Activated CD4-positive, alpha-beta T cell treated with anti-CD3 and anti-CD28 coated beads, Interleukin-2, Interleukin-4, amounts not matched to agents 100 ng/mL and 50 ng/mL, durations not matched to agents 16 hours and 8 hours (primary cell): ENCODE results near the gene FCHSD2.
A peak's percentile ranks its signal among the peaks of the same experiment; 100 is the strongest.
"Not testable (repeated sequence)": the region's sequence is repeated elsewhere in the genome, so short reads cannot be mapped to it uniquely, and the experiment has no call there.

Experiments used
- DNase-seq: peaks from one replicate; pipeline ENCODE4 v3.0.0-alpha.2; 2020; ENCODE audit warnings: low spot score

Gene FCHSD2

DNA sequence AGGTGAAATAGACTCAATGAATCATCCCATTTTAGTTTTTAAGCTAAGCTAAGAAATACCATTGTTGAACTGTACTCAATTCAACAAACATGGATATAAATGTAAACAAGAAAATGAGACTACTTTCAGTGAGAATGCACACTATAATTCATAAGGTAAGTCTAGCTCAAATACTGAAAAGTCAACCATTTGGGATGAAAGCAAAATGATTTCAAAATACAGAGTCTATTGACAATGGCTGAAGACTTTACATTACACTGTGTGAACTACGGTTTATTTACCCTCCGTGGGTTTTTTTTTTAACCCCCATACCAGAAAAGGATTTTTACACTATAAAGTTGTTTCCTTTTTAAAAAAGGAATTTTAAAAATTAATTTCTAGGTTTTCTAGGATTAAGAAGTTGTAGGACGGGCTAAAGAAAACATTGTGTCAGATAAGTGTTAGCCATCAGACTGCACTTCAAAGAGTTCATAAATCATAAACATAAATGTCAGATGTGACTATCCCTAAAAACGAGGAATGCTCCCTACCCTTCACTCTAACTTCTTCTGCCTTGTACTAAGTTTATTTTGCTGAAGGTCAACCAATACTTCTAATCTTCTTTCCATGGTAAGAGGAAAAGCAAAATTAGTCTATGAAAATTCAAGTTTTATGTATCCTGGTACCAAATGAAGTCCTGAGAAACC lies 83.0 kb downstream of the FCHSD2 start:
- no peak for DNase-seq

DNA sequence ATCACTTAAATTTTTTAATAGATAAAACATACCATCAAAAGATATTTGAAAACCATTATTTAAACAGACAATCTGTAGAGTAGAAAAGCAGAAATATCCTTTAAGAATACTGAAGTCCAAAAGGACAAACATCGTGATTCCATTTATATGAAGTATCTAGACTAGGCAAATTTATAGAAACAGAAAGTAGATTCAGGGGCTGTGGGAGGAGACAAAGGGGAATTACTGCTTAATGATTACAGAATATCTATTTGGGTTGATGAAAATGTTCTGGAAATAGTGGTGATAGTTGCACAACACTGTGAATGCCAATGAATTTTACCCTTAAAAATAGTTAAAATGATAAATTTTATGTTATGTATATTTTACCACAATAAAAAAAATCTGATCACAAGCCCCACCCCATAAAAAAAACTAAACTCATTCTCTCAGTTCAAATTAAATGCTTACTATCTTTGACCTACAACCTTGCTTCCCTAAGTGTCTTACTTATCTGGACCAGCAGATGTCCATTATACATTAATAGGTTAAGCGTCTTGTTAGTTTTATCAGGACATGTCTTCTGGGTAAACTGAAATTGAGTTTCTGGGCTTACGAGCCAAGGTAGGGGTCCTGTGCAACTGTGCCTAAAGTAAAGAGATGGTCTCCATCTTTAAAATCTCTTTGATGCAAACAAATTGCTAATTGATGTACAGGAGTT lies 86.3 kb downstream of the FCHSD2 start:
- DNase-seq: no peak

DNA sequence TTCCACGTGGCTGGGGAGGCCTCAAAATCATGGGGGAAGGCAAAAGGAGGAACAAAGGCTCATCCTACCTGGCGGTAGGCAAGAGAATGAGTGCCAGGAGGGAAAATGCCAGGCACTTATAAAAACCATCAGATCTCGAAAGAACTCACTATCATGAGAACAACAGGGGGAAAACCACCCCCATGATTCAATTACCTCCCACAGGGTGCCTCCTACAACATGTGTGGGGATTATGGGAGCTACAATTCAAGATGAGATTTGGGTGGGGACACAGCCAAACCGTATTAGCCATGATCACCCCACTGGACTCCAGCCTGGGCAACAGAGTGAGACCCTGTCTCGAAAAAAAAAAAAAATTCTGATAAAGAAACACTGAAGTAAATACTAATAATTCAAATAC lies 87.1 kb downstream of the FCHSD2 start:
- no peak for DNase-seq

DNA sequence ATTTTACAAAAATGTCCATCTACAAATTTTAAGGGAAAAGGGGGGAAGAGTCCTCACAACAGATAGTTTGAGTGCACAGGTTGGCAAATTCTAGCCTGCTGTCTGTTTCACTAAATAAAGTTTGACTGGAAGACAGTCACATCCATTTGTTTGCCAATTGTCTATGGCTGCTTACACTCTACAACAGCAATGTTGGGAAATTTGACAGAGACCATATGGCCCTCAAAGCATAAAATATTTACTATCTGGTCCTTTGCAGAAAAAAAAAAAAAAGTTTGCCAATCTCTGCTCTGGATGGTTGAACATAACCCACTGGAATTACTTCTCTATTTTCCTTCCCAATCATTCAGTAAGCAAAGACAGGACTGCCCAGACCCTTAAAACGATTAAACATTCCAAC lies 88.2 kb downstream of the FCHSD2 start:
- DNase-seq: no peak

DNA sequence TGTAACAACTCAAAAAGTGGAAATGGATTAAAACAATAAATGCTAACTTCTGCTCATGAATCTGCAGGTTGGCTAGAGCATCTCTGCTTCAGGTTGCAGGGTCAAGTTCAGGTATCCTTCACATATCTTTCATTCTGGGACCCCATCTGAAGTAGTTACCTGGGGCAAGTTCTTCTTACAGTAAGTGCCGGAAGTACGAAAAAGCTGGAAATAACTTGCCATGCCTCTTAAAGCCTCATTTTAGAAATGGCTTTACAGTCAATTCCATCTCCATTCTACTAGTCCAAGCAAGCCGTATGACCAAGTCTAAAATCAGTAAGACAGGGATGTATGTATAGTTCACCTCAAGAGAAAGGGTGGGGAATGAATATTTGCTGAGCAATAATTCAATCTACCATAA lies 93.7 kb downstream of the FCHSD2 start:
- DNase-seq: no peak

DNA sequence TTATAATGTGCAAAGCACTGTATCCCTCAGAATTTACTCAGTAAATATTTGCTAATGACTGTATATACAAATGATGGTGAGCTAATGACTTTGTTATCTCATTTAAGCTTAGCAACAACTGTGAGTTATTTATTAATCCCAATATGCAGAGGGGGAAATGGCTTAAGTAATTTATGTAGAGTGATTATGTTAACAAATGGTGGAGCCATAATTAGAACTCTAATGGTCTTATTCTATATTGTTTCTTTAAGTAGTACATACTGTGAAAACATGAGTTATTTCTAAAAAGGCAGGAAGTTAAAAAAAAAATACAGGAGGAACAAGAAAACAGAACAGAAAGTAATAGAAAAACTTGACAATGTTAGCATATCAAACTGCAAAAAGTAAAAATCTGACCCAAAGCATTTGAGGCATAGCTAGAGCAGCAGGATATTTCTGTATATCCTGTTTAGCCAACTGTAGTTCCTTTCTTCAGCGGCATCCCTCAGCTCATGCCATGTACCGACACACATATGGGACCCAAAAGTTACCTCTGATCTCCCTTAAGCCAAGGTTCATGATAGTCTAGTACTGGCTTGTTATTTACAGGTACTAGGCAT lies 94.2 kb downstream of the FCHSD2 start:
- DNase-seq: no peak

DNA sequence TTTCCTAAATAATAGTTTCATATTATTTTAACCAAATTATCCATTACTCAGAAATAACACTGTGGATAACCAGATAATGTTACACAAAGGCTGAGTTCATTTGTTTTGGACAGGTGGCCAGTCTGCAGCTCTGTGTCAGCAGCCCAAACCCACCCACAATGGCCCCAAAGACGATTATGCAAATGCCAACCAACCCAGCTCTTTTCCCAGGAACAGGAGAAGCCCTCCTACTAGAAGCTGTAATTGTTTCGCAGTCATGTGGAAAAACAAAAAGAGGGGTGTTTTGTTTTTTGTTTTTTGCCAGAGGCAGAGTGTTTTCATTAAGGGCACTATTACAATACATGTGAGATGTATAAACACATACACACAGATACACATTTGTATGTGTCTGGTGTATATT lies 102.1 kb downstream of the FCHSD2 start:
- no peak for DNase-seq

DNA sequence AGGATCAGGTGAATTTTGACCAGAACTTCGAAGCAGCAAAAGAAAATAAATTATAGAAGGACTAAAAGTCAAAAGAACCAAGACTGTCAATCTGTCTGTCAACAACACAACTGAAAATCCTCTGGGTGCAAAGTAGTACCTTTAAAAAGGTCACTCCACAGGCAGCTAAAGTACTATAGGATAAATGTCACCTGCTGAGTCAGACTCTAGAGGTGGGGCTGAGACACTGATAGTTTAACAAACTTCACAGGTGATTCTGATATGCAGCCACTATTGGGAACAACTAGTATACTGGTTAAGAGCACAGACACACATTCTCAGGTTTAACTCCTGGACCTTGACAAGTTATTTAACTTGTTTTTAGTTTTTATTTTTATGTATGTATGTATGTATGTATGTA lies 107.3 kb downstream of the FCHSD2 start:
- no peak for DNase-seq

DNA sequence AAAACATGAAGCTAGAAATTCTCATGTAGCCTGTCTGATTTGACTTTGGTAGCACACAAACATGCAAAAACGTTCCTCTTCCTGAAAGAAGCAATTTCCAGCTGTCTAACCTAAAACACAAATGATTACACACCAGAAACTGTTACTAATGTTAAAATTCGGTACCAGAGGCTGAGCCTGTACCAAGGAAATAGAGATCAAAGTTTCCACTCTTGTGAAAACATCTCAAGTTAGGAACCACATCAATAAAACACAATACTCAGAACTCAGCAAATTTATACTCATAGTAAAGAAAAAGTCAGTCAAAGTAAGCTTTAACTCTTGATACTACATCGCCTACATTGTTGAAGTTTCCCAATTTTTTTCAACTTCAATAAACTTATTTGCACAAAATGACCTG lies 107.8 kb downstream of the FCHSD2 start:
- peak; percentile 35 for DNase-seq

DNA sequence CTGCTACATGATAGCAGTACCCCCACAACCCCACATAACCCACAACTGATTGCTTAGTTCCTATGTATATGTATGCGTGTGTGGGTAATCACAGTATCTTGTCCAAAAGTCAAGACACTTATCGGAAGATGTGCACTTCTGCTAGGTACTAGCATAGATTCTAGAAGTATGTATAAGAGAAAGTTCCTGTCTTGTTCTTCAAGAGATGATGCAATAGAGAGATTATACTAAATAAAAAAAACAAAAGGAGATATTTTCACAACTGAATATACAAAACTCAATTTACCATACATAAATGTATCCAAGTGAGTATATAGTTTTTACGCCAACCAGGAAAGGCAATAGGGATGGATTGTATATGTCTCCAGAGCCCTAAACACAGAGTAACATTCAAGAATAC lies 112.0 kb downstream of the FCHSD2 start:
- no peak for DNase-seq

DNA sequence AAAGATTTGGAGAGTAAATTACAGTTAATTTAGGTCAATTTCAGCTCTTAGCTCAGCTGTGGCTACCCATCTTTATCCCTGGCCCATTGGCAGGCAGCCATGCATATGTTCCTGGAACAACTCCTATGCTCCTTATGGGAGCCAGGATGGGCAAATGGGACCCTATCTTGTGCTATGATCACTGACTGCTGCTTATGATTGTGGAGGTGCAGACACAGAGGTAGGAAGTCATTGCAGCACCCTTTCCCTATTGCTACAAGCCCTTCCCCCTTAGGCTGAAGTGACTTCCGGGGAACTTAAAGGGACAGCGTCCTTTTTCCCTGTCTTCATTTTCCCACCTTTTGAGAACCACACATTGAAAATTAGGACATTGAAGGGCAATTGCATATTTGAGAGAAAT lies 112.7 kb downstream of the FCHSD2 start:
- DNase-seq: no peak

DNA sequence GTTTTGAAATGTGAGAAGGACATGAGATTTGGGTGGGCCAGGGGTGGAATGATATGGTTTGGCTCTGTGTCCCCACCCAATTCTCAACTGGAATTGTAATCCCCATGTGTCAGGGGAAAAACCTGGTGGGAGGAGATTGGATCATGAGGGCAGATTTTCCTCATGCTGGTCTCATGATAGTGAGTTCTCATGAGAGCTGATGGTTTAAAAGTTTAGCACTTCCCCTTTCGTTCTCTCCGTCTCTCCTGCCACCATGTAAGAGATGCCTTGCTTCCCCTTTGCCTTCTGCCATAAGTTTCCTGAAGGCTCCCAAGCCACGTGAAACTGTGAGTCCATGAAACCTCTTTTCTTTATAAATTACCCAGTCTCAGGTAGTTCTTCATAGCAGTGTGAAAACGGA lies 113.5 kb downstream of the FCHSD2 start:
- no peak for DNase-seq

DNA sequence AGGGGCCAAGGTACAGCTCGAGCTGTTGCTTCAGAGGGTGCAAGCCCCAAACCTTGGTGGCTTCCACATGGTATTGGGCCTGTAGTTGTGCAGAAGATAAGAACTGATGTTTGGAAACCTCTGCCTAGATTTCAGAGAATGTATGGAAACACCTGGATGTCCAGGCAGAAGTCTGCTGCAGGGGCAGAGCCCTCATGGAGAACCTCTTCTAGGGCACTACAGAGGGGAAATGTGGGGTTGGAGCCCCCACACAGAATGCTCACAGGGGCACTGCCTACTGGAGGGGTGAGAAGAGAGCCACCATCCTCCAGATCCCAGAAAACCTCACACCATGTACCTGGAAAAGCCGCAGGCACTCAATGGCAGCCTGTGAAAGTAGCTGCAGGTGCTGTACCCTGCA lies 114.3 kb downstream of the FCHSD2 start:
- DNase-seq: not testable (repeated sequence)

DNA sequence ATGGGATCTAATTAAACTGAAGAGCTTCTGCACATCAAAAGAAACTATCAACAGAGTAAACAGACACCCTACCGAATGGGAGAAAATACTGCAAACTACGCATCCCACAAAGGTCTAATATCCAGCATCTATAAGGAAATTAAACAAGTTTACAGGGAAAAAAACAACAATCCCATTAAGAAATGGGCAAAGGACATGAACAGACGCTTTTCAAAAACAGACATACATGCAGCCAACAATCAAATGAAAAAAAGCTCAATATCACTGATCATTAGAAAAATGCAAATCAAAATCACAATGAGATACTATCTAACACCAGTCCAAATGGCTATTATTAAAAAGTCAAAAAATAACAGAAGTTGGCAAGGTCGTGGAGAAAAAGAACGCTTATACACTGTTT lies 117.5 kb downstream of the FCHSD2 start:
- no peak for DNase-seq

DNA sequence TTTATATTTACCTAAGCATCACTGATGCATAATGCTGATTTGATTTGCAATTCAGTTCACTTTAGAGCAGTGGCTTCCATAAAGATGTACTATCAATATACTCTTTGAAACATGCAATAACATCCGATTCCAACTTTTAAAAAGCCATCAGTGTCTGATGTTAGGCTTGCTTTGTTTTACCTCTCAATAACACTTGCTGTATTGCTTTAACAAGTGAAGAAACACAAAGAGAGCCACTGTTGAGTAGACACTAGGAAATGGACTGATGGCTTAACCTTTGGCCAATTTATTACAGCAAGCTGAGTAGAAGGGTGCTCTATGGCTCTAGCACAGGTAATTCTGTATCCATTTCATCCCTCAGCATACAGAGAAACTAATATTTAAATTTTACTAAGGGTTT lies 122.1 kb downstream of the FCHSD2 start:
- DNase-seq: no peak

DNA sequence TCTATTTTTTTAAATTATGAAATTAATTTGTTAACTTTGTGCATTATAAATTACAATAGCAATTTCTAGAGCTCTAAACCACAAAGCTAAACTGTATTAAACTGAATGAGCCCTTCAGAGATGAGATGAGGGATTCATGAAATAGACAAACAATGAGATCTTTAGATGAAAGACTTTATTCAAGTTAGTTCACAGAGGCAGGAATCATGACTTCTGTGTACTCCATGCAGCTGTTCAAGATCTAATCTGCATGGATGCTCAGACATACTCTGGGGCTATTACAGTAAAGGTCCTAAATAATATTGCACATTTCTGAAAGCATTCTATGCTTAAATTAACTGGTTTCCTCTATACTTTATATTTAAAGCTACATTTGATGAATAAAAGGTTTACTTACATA lies 122.7 kb downstream of the FCHSD2 start:
- DNase-seq: no peak

DNA sequence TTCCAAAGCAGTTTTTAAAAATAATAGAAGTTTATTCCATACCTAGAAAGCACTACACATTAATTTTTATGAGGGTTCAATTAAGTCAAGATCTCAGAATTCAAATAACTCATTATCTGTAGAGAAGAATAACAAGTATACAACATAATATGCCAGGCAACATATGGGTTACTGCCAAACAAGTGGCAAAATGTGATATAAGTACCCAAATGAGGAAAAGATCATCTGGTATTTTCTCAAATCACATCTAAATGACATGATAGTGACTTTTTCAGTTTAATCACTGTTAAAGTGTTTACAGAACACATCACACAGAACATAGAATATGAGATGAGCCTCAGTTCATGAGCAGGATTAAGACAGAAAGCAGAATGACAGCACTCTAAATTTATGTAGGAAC lies 123.3 kb downstream of the FCHSD2 start:
- no peak for DNase-seq

DNA sequence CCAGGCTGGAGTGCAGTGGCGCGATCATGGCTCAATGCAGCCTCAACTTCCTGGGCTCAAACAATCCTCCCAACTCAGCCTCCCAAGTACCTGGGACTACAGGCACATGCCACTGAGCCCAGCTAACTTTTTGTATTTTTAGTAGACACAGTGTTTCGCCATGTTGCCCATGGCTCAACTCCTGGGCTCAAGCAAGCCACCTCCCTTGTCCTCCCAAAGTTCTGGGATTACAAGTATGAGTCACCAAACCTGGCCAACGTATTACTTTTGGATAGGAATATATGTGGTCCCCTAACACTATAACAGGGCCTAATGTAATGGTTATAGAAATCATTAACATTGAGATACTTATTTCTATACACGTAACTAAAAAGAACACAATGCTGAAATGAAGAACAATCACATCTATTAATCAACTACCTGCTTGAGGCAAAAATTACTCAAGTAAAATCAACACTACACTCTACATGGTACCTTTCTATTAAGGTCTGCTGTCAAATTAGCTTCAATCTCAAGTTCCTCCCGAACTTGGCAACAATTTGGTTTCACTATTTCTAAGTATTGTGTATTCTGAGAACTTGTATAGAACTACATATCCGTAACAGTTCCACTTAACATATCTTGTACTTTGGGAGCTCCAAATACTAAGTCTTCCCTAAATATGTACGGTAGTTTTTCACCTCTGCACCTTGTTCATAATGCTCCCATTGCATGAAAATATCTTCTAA lies 124.9 kb downstream of the FCHSD2 start:
- DNase-seq: no peak

DNA sequence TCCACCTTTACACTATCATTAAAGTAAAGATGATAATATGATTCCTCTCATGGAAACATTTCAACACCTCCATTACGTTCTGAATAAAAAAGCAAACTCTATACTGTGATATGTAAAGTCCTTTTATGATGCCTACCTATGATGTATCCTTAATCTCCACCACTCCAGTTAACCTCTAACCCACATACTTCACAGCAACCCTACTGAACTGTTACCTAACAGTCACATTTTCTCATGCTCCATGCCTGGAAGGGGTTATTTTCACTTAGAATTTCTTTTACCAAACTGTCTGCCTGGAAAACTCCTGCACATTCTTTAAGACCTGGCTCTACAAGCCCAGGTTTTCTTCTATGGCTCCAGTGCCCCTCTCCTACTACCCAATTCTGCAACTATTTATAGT lies 129.1 kb downstream of the FCHSD2 start:
- DNase-seq: no peak

DNA sequence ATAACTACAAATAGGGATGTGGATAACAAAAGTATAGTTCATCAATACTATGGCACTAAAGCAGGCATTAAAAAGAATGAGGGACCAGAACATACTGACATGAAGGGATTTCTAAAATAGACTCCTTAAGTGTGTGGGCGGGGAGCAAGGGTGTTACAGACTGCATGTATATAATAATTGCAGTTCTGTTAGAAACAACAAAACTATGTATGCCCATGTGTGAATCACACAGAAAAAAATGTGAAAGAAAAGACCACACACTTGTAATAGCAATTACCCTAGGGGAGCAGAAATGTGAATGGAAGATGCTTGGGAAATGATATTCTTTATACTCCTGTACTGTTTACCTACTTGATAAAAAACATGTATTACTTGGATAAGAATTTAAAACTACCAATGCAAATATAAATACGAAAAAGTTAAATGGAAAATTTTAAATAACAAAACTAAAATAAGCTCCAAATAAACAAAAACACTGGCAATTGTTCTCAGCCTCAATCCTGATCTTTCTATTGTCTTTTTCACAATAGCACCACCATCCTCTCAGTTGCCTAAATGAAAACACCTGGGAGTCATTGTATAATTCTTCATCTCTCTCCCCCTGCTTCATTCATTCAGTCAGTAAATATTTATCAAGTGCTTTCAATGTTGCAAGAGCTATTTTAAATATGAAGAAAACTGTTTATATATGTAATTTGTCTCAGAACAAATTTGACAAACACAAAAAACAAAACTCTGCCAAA lies 129.8 kb downstream of the FCHSD2 start:
- no peak for DNase-seq

DNA sequence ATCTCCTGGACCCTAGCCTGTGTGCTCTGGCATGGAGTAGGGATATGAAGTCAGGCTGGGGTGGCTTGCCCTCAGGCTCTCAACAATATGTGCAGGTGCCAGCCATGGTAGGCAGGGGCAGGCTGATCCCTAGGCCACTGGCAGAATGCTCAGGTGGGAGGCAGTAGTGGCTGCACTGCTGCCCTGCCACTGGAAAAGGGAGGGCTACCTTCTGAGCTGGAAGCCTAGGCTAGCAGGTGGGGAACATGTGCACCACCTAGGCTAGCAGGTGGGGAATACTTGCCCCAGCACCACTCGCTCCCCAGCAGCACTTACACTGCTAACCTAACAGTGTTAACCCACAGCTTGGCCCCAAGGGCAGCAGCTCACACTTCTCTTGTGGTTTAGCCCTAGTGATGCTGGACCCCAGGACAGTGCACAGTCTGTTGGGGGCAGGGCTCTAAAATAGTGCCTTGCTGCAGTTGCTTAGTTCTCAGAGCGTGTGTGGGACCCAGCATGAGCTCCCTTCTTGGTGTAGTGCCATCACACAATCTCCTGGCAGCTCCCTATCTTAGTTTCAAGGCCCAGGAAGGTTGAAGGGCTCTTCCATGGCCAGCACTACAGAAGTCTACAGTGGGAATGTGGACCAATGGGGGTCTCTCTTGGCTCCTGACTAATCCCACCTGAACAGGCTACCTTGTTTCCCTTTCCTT lies 130.8 kb downstream of the FCHSD2 start:
- DNase-seq: no peak

DNA sequence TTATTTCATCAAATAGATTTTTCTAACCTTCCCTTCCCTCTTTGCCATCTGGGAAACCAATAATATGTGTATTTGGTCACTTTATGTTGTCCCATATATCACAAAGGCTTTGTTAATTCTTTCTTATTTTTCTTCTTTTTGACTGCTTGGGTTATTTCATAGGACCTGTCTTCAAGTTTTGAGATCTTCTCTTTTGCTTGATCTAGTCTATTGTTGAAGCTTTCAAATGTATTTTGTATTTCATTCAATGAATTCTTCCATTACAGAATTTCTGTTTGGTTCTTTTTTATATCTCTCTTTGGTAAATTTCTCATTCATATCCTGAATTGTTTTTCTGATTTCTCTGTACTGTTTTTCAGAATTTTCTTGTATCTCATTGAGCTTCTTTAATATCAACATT lies 132.1 kb downstream of the FCHSD2 start:
- no peak for DNase-seq
